SU-DHL-6 (cell line): ENCODE data around the gene ENTPD6.

ENCODE experiments used
- EZH2phosphoT487 ChIP-seq: fragments of 200-600 bp; sonication (generic), shearing (Covaris generic); conservative IDR thresholded peaks from 2 replicates; pipeline ENCODE4 v1.6.1; 2018; ENCODE audit warnings: mild to moderate bottlenecking, antibody characterized with exemption, low read length, moderate library complexity, mixed read lengths
- TF ChIP-seq, protein P1 (sequence below): fragments of 200-600 bp; sonication (generic); IDR thresholded peaks from one replicate; pipeline ENCODE4 v1.5.1; 2017; ENCODE audit warnings: antibody characterized with exemption, mild to moderate bottlenecking, low read length, moderate library complexity; ENCODE audit not compliant: insufficient read depth, poor library complexity, severe bottlenecking

- no peak for TF ChIP-seq EZH2phosphoT487
- TF ChIP-seq, protein P1, sequence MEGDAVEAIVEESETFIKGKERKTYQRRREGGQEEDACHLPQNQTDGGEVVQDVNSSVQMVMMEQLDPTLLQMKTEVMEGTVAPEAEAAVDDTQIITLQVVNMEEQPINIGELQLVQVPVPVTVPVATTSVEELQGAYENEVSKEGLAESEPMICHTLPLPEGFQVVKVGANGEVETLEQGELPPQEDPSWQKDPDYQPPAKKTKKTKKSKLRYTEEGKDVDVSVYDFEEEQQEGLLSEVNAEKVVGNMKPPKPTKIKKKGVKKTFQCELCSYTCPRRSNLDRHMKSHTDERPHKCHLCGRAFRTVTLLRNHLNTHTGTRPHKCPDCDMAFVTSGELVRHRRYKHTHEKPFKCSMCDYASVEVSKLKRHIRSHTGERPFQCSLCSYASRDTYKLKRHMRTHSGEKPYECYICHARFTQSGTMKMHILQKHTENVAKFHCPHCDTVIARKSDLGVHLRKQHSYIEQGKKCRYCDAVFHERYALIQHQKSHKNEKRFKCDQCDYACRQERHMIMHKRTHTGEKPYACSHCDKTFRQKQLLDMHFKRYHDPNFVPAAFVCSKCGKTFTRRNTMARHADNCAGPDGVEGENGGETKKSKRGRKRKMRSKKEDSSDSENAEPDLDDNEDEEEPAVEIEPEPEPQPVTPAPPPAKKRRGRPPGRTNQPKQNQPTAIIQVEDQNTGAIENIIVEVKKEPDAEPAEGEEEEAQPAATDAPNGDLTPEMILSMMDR: no peak
Measured at GRCh38 chr20:25214426-25214790, 18.9 kb downstream of the ENTPD6 start.
